Loucy (cell line): Measurements from ENCODE around the gene TAX1BP1.

Source experiments
- CTCF ChIP-seq: fragments of 200-600 bp; sonication (generic); conservative IDR thresholded peaks from 2 replicates; pipeline ENCODE4 v1.5.1; 2014; ENCODE audit warnings: mild to moderate bottlenecking, antibody characterized with exemption, low read length
- EZH2phosphoT487 ChIP-seq: fragments of 200-600 bp; IDR thresholded peaks from 2 replicates; pipeline ENCODE4 v1.6.1; 2018; ENCODE audit warnings: antibody characterized with exemption, mild to moderate bottlenecking, moderate library complexity, borderline replicate concordance

GRCh38 chr7:27868131-27868550, 128.2 kb downstream of the TAX1BP1 start:
- TF ChIP-seq EZH2phosphoT487 (no peak), CTCF (no peak)
